HCT116 (cell line): Measurements from ENCODE around the gene IPO8. TPM values are rescaled to one million over a fixed set of nuclear protein-coding genes. Genes with fewer than 3 reads are reported as not detected.

Experiments
- ATAC-seq: fragments of 200-7000 bp; cut with Tn5 transposase; 2 replicates; pipeline ENCODE4 v1.9.1; 2020; ENCODE audit warnings: mild to moderate bottlenecking, moderate library complexity
- BruUV-seq: library from RNA; stranded (reverse); fragments of 400-500 nt; replicated peaks from 2 replicates; lab custom pipeline; 2021; lab: Mats Ljungman, UMichigan
- CTCF ChIA-PET: fragments of 300-600 bp; sonication (Branson Sonifier 250); formaldehyde crosslinking; loops from one replicate; lab custom pipeline; 2021; ENCODE audit warnings: antibody characterized with exemption; lab: Charles Lee
- POLR2A ChIA-PET: fragments of 300-600, 350-600 bp; sonication (Branson Sonifier 250); formaldehyde crosslinking; loops from one replicate; lab custom pipeline; 2021; ENCODE audit warnings: antibody characterized with exemption; lab: Charles Lee
- RAD21 ChIA-PET, 2 experiments: fragments of 300-600 bp; sonication (Branson Sonifier 250); formaldehyde crosslinking; loops; one replicate each; lab custom pipeline; 2023; ENCODE audit warnings: low total read pairs in 2 of 2; ENCODE audit not compliant: uncharacterized antibody in 2 of 2, unreplicated experiment in 2 of 2, low non-redundant PET in 1 of 2; lab: Charles Lee
- DNase-seq: peaks from one replicate; pipeline ENCODE4 v3.0.0-alpha.2; 2010; ENCODE audit warnings: low read depth, low spot score
- H2AFZ ChIP-seq: fragments of 200-600 bp; shearing (Covaris generic), sonication (generic); 2 replicates; pipeline ENCODE4 v1.6.1; 2017; ENCODE audit warnings: low read depth, mixed run types, mixed read lengths, antibody characterized with exemption, low read length; ENCODE audit not compliant: poor library complexity, severe bottlenecking
- H3K27ac ChIP-seq: 2 replicates; pipeline ENCODE4 v1.5.1; 2012; ENCODE audit warnings: low read depth, low read length
- H3K27me3 ChIP-seq: fragments of 200-600 bp; sonication (generic); 2 replicates; pipeline ENCODE4 v1.6.1; 2016; ENCODE audit warnings: mixed run types, low read length, mixed read lengths; ENCODE audit not compliant: insufficient read depth
- H3K36me3 ChIP-seq, 2 experiments: fragments of 200-500 bp in 1 of 2; fragments of 200-600 bp in 1 of 2; sonication (Bioruptor generic) in 1 of 2; sonication (generic) in 1 of 2; 2 replicates each; pipeline versions ENCODE4 v1.5.1 to v1.6.1; 2014 to 2016; ENCODE audit warnings: low read length in 2 of 2, inconsistent platforms in 1 of 2, mixed read lengths in 1 of 2, mixed run types in 1 of 2; ENCODE audit not compliant: insufficient read depth in 2 of 2, control insufficient read depth in 1 of 2
- H3K4me1 ChIP-seq, 2 experiments: fragments of 200-600 bp in 1 of 2; sonication (generic) in 1 of 2; 2 replicates each; pipeline versions ENCODE4 v1.5.1 to v1.6.1; 2012 to 2017; ENCODE audit warnings: low read length in 2 of 2, inconsistent platforms in 1 of 2, mild to moderate bottlenecking in 1 of 2, mixed read lengths in 1 of 2, mixed run types in 1 of 2, moderate library complexity in 1 of 2; ENCODE audit not compliant: insufficient read depth in 2 of 2, control insufficient read depth in 1 of 2
- H3K4me2 ChIP-seq: fragments of 200-600 bp; sonication (generic); 2 replicates; pipeline ENCODE4 v1.6.1; 2017; ENCODE audit warnings: mixed run types, low read length, mixed read lengths
- H3K4me3 ChIP-seq, 2 experiments: fragments of 200-600 bp in 1 of 2; sonication (generic) in 1 of 2; replicated peaks in 1 of 2; 2 replicates each; pipeline ENCODE4 v1.5.1; 2011 to 2016; ENCODE audit warnings: low read length in 2 of 2, control low read depth in 1 of 2, low read depth in 1 of 2, mild to moderate bottlenecking in 1 of 2, mixed read lengths in 1 of 2, mixed run types in 1 of 2
- H3K79me2 ChIP-seq: fragments of 200-600 bp; sonication (generic); 2 replicates; pipeline ENCODE4 v1.6.1; 2017; ENCODE audit warnings: mild to moderate bottlenecking, mixed run types, low read length, moderate library complexity, mixed read lengths; ENCODE audit not compliant: insufficient read depth
- H3K9ac ChIP-seq: fragments of 200-600 bp; sonication (generic); 2 replicates; pipeline ENCODE4 v1.6.1; 2016; ENCODE audit warnings: low read length, mixed read lengths
- H3K9me2 ChIP-seq: fragments of 200-600 bp; sonication (generic), shearing (Covaris generic); 2 replicates; pipeline ENCODE4 v1.6.1; 2017; ENCODE audit warnings: mixed run types, mild to moderate bottlenecking, moderate library complexity; ENCODE audit not compliant: insufficient read depth
- H3K9me3 ChIP-seq, 2 experiments: fragments of 200-500 bp in 1 of 2; fragments of 200-600 bp in 1 of 2; sonication (Bioruptor generic) in 1 of 2; sonication (generic) in 1 of 2; 2 replicates each; pipeline ENCODE4 v1.6.1; 2014 to 2017; ENCODE audit warnings: low read length in 2 of 2, mixed read lengths in 2 of 2, inconsistent platforms in 1 of 2, low read depth in 1 of 2, mild to moderate bottlenecking in 1 of 2, mixed run types in 1 of 2, moderate library complexity in 1 of 2; ENCODE audit not compliant: control insufficient read depth in 1 of 2, insufficient read depth in 1 of 2
- H4K20me1 ChIP-seq: fragments of 200-600 bp; sonication (generic), shearing (Covaris generic); 2 replicates; pipeline ENCODE4 v1.6.1; 2017; ENCODE audit warnings: mixed run types, mild to moderate bottlenecking, moderate library complexity; ENCODE audit not compliant: insufficient read depth
- CBX3 ChIP-seq: IDR thresholded peaks from 2 replicates; pipeline ENCODE4 v1.6.1; 2012; ENCODE audit warnings: low read depth
- CEBPB ChIP-seq: IDR thresholded peaks from 2 replicates; pipeline ENCODE4 v1.6.1; 2012; ENCODE audit warnings: low read depth
- EGR1 ChIP-seq: IDR thresholded peaks from 2 replicates; pipeline ENCODE4 v1.6.1; 2012; ENCODE audit warnings: low read depth
- ELF1 ChIP-seq: IDR thresholded peaks from 2 replicates; pipeline ENCODE4 v1.6.1; 2012; ENCODE audit warnings: low read depth, borderline replicate concordance
- EZH2phosphoT487 ChIP-seq: fragments of 200-600 bp; IDR thresholded peaks from 2 replicates; pipeline ENCODE4 v1.6.1; 2018; ENCODE audit warnings: antibody characterized with exemption, borderline replicate concordance
- FOSL1 ChIP-seq: IDR thresholded peaks from 2 replicates; pipeline ENCODE4 v1.6.1; 2012; ENCODE audit warnings: low read depth
- JUND ChIP-seq: IDR thresholded peaks from 2 replicates; pipeline ENCODE4 v1.6.1; 2012
- POLR2A ChIP-seq: IDR thresholded peaks from 2 replicates; pipeline ENCODE4 v1.7.0; 2011; ENCODE audit warnings: borderline replicate concordance; ENCODE audit not compliant: insufficient read depth, insufficient read length; ENCODE audit errors: extremely low read depth
- POLR2AphosphoS5 ChIP-seq: IDR thresholded peaks from 2 replicates; pipeline ENCODE4 v1.6.1; 2011; ENCODE audit warnings: mild to moderate bottlenecking, low read depth, low read length, moderate library complexity
- RAD21 ChIP-seq: IDR thresholded peaks from 2 replicates; pipeline ENCODE4 v1.6.1; 2012; ENCODE audit warnings: low read depth, mild to moderate bottlenecking
- SIN3A ChIP-seq: IDR thresholded peaks from 2 replicates; pipeline ENCODE4 v1.6.1; 2012; ENCODE audit warnings: low read depth
- SP1 ChIP-seq: IDR thresholded peaks from 2 replicates; pipeline ENCODE4 v1.6.1; 2012; ENCODE audit warnings: low read depth
- SRF ChIP-seq: IDR thresholded peaks from 2 replicates; pipeline ENCODE4 v1.6.1; 2012; ENCODE audit warnings: low read depth
- TCF7L2 ChIP-seq: IDR thresholded peaks from 2 replicates; pipeline ENCODE4 v1.7.0; 2011; ENCODE audit warnings: borderline replicate concordance, inconsistent platforms; ENCODE audit not compliant: insufficient read depth, insufficient read length; ENCODE audit errors: extremely low read depth
- ZFX ChIP-seq: fragments of 450-650 bp; IDR thresholded peaks from 2 replicates; pipeline ENCODE4 v1.6.1; 2017
- ZNF274 ChIP-seq: fragments of 200-500 bp; sonication (Bioruptor generic); IDR thresholded peaks from 2 replicates; pipeline ENCODE4 v1.6.1; 2014; ENCODE audit warnings: mild to moderate bottlenecking, low read depth, low read length, inconsistent platforms
- intact Hi-C: fragments of 100-400 bp; cut with micrococcal nuclease; formaldehyde crosslinking; loops from 2 replicates; pipeline ENCODE4 v1.10.0; 2022
- total RNA-seq: library from RNA; stranded (reverse); gene quantifications from one replicate; pipeline ENCODE4 v1.2.1, GENCODE V29; 2021; ENCODE audit not compliant: unreplicated experiment
- TF ChIP-seq, protein P1 (sequence below): IDR thresholded peaks from 2 replicates; pipeline ENCODE4 v1.6.1; 2011; ENCODE audit warnings: mild to moderate bottlenecking, low read length, moderate library complexity; ENCODE audit not compliant: insufficient replicate concordance; ENCODE audit errors: extremely low read depth
- TF ChIP-seq, protein P2 (sequence below): IDR thresholded peaks from 2 replicates; pipeline ENCODE4 v1.6.1; 2012
- TF ChIP-seq, protein P3 (sequence below): IDR thresholded peaks from 2 replicates; pipeline ENCODE4 v1.6.1; 2012

IPO8 gene
- total RNA-seq, 1 experiment from 2014 or later: 41.4 TPM

DNA sequence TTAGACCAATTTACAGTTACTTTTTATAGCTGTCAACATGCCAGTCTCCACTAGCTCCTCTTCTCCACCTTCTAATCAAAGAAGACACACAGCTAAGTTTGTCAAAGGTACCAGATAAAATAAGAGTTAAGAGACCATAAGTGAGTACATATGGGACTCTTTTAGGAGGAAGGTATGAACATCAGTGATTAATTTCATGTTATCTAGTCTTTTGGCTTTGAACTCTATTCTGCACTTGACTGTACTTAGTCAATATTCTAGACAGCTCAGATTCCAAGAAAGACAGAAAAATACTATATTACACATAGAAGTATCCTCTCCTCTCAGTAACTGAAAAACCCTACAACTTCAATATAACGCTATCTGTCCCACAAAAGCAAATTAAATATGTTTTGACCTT is 31.0 kb upstream of the IPO8 start:
- ChIA-PET CTCF (interaction anchor here (0.6 kb wide), 1 partner anchor 1441 kb away, joined by 3 read pairs; no protein-coding TSS in a partner anchor), RAD21 (no interaction called here)
- H3K27ac ChIP-seq: no peak overlapping the region

DNA sequence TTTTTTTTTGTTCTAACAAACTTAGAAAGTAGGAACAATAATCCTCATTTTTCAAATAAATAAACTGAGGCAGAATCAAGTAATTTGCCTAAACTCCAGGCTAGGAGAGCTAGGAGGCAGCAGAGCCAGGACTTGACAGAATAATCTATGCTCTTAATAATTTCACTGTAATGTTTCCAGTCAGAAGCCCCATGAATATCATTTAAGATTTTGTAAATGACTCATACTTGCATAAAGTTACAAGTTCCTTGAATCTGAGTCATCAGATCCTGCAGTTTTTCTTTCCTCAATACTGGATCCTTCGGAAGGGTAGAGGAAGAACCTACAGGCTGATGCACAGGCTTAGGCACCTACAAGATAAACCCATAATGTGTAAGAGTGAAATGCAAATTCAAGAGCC is 30.1 kb upstream of the IPO8 start:
- Histone ChIP-seq H3K79me2 (peaks cover 8% of the 10 kb centered on the region), H3K9me3 (no peaks in the 10 kb centered on the region), H3K9me2 (no peaks in the 10 kb centered on the region), H4K20me1 (no peaks in the 10 kb centered on the region), H3K27ac (peak overlapping the region; percentile 43; the same call in 1 of the 2 replicates), H3K4me1 (peaks cover 15 to 17% of the 10 kb centered on the region in 2 experiments), H3K36me3 (peaks cover 7 to 9% of the 10 kb centered on the region in 2 experiments; a peak in 2 of 4 replicates), H3K4me3 (peak overlapping the region in 1 of 2 experiments; percentile 24; a peak in 2 of 4 replicates), H3K9ac (peak overlapping the region; percentile 18), H3K4me2 (peak overlapping the region; percentile 65), H2AFZ (no peak overlapping the region), H3K27me3 (no peaks in the 10 kb centered on the region)
- no TSS peak for BruUV-seq
- ChIA-PET CTCF (no interaction called here), POLR2A (interaction anchor here (1.1 kb wide), 1 partner anchor 29 kb away, joined by 4 read pairs; the partner anchor contains the start of gene CAPRIN2), RAD21 (no interaction called here)
- TF ChIP-seq CEBPB (peak; percentile 50; the same call in 1 of the 2 replicates), POLR2AphosphoS5 (no peak), SIN3A (peak; percentile 29; the same call in 1 of the 2 replicates), ELF1 (no peak), SP1 (peak; percentile 43), FOSL1 (peak; percentile 95), JUND (peak; percentile 92), POLR2A (no peak)
- TF ChIP-seq, protein P1, sequence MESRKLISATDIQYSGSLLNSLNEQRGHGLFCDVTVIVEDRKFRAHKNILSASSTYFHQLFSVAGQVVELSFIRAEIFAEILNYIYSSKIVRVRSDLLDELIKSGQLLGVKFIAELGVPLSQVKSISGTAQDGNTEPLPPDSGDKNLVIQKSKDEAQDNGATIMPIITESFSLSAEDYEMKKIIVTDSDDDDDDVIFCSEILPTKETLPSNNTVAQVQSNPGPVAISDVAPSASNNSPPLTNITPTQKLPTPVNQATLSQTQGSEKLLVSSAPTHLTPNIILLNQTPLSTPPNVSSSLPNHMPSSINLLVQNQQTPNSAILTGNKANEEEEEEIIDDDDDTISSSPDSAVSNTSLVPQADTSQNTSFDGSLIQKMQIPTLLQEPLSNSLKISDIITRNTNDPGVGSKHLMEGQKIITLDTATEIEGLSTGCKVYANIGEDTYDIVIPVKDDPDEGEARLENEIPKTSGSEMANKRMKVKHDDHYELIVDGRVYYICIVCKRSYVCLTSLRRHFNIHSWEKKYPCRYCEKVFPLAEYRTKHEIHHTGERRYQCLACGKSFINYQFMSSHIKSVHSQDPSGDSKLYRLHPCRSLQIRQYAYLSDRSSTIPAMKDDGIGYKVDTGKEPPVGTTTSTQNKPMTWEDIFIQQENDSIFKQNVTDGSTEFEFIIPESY: no peak
- TF ChIP-seq, protein P2, sequence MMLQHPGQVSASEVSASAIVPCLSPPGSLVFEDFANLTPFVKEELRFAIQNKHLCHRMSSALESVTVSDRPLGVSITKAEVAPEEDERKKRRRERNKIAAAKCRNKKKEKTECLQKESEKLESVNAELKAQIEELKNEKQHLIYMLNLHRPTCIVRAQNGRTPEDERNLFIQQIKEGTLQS: 0 out of 2 replicates have a peak, but pooled peaks have one; percentile 41
- TF ChIP-seq, protein P3, sequence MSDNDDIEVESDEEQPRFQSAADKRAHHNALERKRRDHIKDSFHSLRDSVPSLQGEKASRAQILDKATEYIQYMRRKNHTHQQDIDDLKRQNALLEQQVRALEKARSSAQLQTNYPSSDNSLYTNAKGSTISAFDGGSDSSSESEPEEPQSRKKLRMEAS: no peak
- intact Hi-C loops: no loop called here
- peak; percentile 90 for ATAC-seq
- peak; percentile 54 for DNase-seq

More for the DNA sequence above, 31.0 kb upstream of the IPO8 start:
- Histone ChIP-seq H3K4me3 (no peak overlapping the region), H3K9me3 (no peaks in the 10 kb centered on the region), H4K20me1 (no peaks in the 10 kb centered on the region), H3K4me2 (peak overlapping the region; percentile 65), H3K9ac (no peak overlapping the region), H2AFZ (no peak overlapping the region), H3K27me3 (no peaks in the 10 kb centered on the region), H3K36me3 (peaks cover 8 to 9% of the 10 kb centered on the region in 2 experiments; a peak in 2 of 4 replicates), H3K9me2 (no peaks in the 10 kb centered on the region), H3K4me1 (peaks cover 15 to 17% of the 10 kb centered on the region in 2 experiments), H3K79me2 (peaks cover 8% of the 10 kb centered on the region)
- intact Hi-C loops: no loop called here
- no TSS peak for BruUV-seq
- POLR2A ChIA-PET: no interaction called here
- TF ChIP-seq ZFX (no peak), JUND (no peak), RAD21 (no peak), ZNF274 (no peak), SRF (no peak), ELF1 (no peak), EGR1 (no peak), POLR2AphosphoS5 (no peak), POLR2A (no peak), SP1 (no peak), TCF7L2 (no peak), EZH2phosphoT487 (no peak), CBX3 (no peak)
- no peak for ATAC-seq
- DNase-seq: no peak
